Measurements from ENCODE around the gene ZNF438. TPM values are rescaled to one million over a fixed set of nuclear protein-coding genes. Genes with fewer than 3 reads are reported as not detected.

Gene ZNF438
- total and polyA plus RNA-seq, 9 donors, result 10.5 to 14.5 (median 12.7) TPM

DNA sequence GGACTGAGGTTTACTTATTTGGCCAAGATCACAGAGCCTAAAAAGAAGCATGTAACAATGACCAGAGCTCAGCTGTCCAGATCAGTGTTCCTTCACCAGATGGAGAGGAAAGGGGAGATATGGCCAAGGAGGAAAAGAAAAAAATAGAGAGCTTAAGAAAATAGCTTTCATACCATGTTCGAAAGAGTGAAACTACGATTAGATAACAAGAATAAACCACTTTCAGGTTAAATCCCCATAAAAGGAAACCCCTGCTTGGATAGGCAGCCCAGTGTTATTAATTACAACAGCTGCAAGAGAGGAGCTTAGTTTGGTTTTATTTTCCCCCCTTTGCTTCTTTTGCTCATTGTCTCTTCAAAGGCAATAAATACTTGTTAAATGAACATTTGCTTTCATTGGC, 160.8 kb downstream of the ZNF438 start:
- Histone ChIP-seq H3K36me3 (ENCODE audit: control insufficient read depth, insufficient read depth, low read length) (peaks cover 5% of the 10 kb centered on the region), H3K27me3 (ENCODE audit: control insufficient read depth, insufficient read depth, low read length) (no peaks in the 10 kb centered on the region), H3K9me3 (replicated peaks; ENCODE audit: control insufficient read depth, low read depth, low read length) (no peaks in the 10 kb centered on the region), H3K4me1 (ENCODE audit: control insufficient read depth, insufficient read depth, low read length) (no peaks in the 10 kb centered on the region), H3K4me3 (ENCODE audit: low read length) (no peak overlapping the region), H3K27ac (ENCODE audit: low read length) (peak overlapping the region; percentile 23)
- no CpG with 5 or more reads among the region's 2 CpGs for WGBS (ENCODE audit: insufficient coverage)
- peak; percentile 46 for DNase-seq

DNA sequence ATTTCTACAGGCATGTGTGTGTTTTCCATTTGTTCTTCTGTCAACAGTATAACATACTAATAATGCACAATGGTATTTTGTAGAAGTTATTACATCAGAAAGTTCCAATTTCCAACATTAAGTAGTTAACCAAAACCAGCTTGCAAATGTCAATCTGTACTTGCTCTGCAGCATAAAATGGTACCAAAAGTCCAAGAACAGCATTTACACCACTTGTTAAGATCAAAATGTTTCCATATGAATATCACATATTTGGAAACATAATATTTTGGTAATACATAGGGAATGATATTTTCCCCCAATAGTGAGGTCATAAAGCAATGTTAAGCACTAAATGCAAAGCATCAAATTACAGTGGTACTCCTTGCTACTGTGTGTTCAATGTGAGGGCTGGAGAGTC, 162.1 kb downstream of the ZNF438 start:
- no peaks in the 10 kb centered on the region for H3K27me3 ChIP-seq (ENCODE audit: control insufficient read depth, insufficient read depth, low read length)
- no peak for DNase-seq
- H3K4me1 ChIP-seq (ENCODE audit: control insufficient read depth, insufficient read depth, low read length), result no peaks in the 10 kb centered on the region
- no peak overlapping the region for H3K27ac ChIP-seq (ENCODE audit: low read length)
- no peak overlapping the region for H3K4me3 ChIP-seq (ENCODE audit: low read length)
- H3K9me3 ChIP-seq (replicated peaks; ENCODE audit: control insufficient read depth, low read depth, low read length), result no peaks in the 10 kb centered on the region
- H3K36me3 ChIP-seq (ENCODE audit: control insufficient read depth, insufficient read depth, low read length), result no peaks in the 10 kb centered on the region

DNA sequence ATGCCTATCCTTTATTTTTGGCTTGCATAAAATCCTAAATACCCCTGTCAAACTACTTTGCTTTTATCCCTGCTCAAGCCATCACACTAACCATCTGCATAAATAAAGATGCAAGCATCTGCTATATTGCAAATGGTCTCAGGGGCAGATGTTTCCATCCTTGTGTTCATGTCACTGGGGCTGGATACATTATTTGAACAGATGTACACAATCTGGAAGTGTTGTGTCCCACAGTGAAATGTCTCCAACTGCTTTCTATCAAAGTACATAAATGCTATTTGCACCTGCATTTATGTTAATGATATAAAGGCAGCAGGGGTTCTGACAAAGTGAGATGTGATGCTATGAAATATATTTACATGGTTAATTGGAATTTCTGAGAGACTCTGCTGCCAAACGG, 163.1 kb downstream of the ZNF438 start:
- DNase-seq, result peak; percentile 91
- Histone ChIP-seq H3K36me3 (ENCODE audit: control insufficient read depth, insufficient read depth, low read length) (no peaks in the 10 kb centered on the region), H3K4me3 (ENCODE audit: low read length) (no peak overlapping the region), H3K27ac (ENCODE audit: low read length) (no peak overlapping the region), H3K4me1 (ENCODE audit: control insufficient read depth, insufficient read depth, low read length) (no peaks in the 10 kb centered on the region), H3K9me3 (replicated peaks; ENCODE audit: control insufficient read depth, low read depth, low read length) (no peaks in the 10 kb centered on the region), H3K27me3 (ENCODE audit: control insufficient read depth, insufficient read depth, low read length) (no peaks in the 10 kb centered on the region)
- WGBS (ENCODE audit: insufficient coverage), result 60% methylated on average over 1 of the region's 1 CpG

- Histone ChIP-seq H3K4me1 (ENCODE audit: control insufficient read depth, insufficient read depth, low read length) (peaks cover 2% of the 10 kb centered on the region), H3K4me3 (ENCODE audit: low read length) (no peak overlapping the region), H3K9me3 (replicated peaks; ENCODE audit: control insufficient read depth, low read depth, low read length) (no peaks in the 10 kb centered on the region), H3K27me3 (ENCODE audit: control insufficient read depth, insufficient read depth, low read length) (no peaks in the 10 kb centered on the region), H3K36me3 (ENCODE audit: control insufficient read depth, insufficient read depth, low read length) (no peaks in the 10 kb centered on the region), H3K27ac (ENCODE audit: low read length) (no peak overlapping the region)
- no peak for DNase-seq
- WGBS (ENCODE audit: insufficient coverage), result no CpG with 5 or more reads among the region's 2 CpGs
These were observed 164.8 kb downstream of the ZNF438 start for GRCh38 chr10:30866896-30867295.

GRCh38 chr10:30865141-30865926, 166.3 kb downstream of the ZNF438 start:
- 51% methylated on average over 4 of the region's 7 CpGs for WGBS (ENCODE audit: insufficient coverage)
- no peak overlapping the region for H3K27ac ChIP-seq (ENCODE audit: low read length)
- DNase-seq, result no peak

DNA sequence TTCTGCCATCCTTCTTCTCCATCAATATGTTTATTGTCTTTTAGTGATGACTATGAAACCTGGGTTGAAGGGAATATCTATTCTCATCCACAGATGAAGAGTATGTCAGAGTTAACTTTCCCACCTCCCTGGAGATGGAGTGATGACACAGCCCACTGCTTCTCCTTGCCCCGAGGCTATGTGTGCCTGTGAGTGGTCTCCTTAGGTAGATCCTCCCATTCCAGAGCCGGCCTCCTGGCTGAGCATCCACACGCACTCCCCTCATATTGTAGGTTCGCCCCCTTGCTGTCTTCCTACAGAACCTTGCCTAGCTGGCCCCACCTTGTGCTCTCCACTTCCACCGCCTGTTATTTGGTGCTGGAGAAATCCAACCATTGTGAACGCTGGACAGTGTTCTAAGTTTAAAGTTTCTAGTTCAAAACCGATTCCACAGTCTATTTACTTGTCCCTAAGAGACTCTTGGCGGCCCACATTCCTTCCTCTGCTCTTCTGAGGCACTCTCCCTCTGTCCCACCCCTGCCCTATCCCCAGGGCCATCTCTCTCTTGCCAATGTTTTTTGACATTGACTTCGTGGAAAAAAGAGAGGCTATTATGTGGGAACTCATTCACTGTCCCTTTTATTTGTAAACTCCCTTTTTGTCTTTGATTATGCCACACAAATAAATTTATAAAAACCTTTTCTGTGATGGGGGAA, 168.0 kb downstream of the ZNF438 start:
- DNase-seq, result no peak
- no peak overlapping the region for H3K27ac ChIP-seq (ENCODE audit: low read length)
- peaks cover 7% of the 10 kb centered on the region for H3K4me1 ChIP-seq (ENCODE audit: control insufficient read depth, insufficient read depth, low read length)
- no peaks in the 10 kb centered on the region for H3K36me3 ChIP-seq (ENCODE audit: control insufficient read depth, insufficient read depth, low read length)
- H3K4me3 ChIP-seq (ENCODE audit: low read length), result no peak overlapping the region
- H3K27me3 ChIP-seq (ENCODE audit: control insufficient read depth, insufficient read depth, low read length), result no peaks in the 10 kb centered on the region
- no peaks in the 10 kb centered on the region for H3K9me3 ChIP-seq (replicated peaks; ENCODE audit: control insufficient read depth, low read depth, low read length)
- WGBS (ENCODE audit: insufficient coverage), result 70% methylated on average over 3 of the region's 9 CpGs

More at GRCh38 chr10:30865141-30865926, 166.3 kb downstream of the ZNF438 start:
- no peaks in the 10 kb centered on the region for H3K9me3 ChIP-seq (replicated peaks; ENCODE audit: control insufficient read depth, low read depth, low read length)
- H3K36me3 ChIP-seq (ENCODE audit: control insufficient read depth, insufficient read depth, low read length), result no peaks in the 10 kb centered on the region
- H3K27me3 ChIP-seq (ENCODE audit: control insufficient read depth, insufficient read depth, low read length), result no peaks in the 10 kb centered on the region
- H3K4me1 ChIP-seq (ENCODE audit: control insufficient read depth, insufficient read depth, low read length), result peaks cover 2% of the 10 kb centered on the region
- H3K4me3 ChIP-seq (ENCODE audit: low read length), result no peak overlapping the region

DNA sequence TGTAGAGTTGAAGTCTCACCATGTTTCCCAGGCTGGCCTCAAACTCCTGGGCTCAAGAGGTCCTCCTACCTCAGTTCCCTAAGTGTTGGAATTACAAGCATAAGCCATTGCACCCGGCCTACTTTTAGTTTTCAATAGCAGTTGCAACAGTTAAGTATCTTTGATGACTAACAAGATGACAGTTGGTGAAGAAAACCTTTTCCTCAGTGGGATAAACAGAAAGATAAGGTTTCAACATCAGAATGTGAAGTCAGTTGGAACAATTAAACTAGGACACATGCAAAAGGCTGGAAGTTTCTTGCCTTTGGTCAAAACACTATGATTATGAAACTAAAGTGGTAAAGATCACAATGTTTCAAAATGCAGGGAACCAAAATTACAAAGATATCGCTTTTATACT, 169.2 kb downstream of the ZNF438 start:
- WGBS (ENCODE audit: insufficient coverage), result no CpG with 5 or more reads among the region's 2 CpGs
- no peak for DNase-seq
- H3K27ac ChIP-seq (ENCODE audit: low read length), result no peak overlapping the region

DNA sequence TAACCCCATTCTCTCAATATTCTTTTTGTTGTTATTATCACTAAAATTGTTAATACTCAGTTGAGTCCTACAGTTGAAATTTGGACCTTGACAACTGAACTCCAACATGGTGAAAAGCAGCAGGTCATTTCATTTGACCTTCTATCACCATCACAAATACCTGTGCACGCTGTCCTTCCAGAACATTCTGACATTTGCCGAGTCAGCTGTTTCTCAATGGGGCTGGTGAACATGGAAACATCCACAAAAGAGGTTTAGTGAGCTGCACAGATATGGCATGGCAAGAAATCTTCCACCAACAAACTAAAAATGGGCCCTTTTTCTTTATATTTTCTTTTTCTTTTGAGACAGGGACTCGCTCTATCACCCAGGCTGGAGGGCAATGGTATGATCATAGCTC, 169.7 kb downstream of the ZNF438 start:
- 100% methylated on average over 3 of the region's 3 CpGs for WGBS (ENCODE audit: insufficient coverage)
- no peaks in the 10 kb centered on the region for H3K9me3 ChIP-seq (replicated peaks; ENCODE audit: control insufficient read depth, low read depth, low read length)
- DNase-seq, result no peak
- H3K4me1 ChIP-seq (ENCODE audit: control insufficient read depth, insufficient read depth, low read length), result peaks cover 15% of the 10 kb centered on the region
- H3K36me3 ChIP-seq (ENCODE audit: control insufficient read depth, insufficient read depth, low read length), result no peaks in the 10 kb centered on the region
- no peak overlapping the region for H3K27ac ChIP-seq (ENCODE audit: low read length)
- no peak overlapping the region for H3K4me3 ChIP-seq (ENCODE audit: low read length)
- H3K27me3 ChIP-seq (ENCODE audit: control insufficient read depth, insufficient read depth, low read length), result no peaks in the 10 kb centered on the region

More for the DNA sequence above, 169.2 kb downstream of the ZNF438 start:
- Histone ChIP-seq H3K4me1 (ENCODE audit: control insufficient read depth, insufficient read depth, low read length) (peaks cover 15% of the 10 kb centered on the region), H3K9me3 (replicated peaks; ENCODE audit: control insufficient read depth, low read depth, low read length) (no peaks in the 10 kb centered on the region), H3K36me3 (ENCODE audit: control insufficient read depth, insufficient read depth, low read length) (no peaks in the 10 kb centered on the region), H3K27me3 (ENCODE audit: control insufficient read depth, insufficient read depth, low read length) (no peaks in the 10 kb centered on the region), H3K4me3 (ENCODE audit: low read length) (no peak overlapping the region)

DNA sequence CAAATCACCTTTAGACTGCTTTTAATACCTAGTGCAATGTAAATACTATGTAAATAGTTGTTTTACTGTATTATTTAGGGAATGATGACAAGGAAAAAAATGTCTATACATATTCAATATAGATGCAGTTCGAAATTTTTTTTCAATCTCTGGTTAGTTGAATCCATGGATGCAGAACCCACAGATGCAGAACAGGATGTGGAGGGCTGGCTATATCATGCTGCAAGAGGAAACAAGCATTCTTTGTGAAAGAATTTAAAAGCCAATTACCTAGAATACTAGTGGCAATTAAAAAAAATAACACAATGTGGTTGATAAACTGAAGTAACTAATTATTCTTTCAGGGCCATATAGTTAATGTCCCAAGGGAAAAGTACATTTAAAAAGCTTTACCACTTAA, 170.4 kb downstream of the ZNF438 start:
- WGBS (ENCODE audit: insufficient coverage), result no CpG with 5 or more reads among the region's 1 CpG
- Histone ChIP-seq H3K27ac (ENCODE audit: low read length) (no peak overlapping the region), H3K4me3 (ENCODE audit: low read length) (no peak overlapping the region), H3K36me3 (ENCODE audit: control insufficient read depth, insufficient read depth, low read length) (no peaks in the 10 kb centered on the region), H3K4me1 (ENCODE audit: control insufficient read depth, insufficient read depth, low read length) (peaks cover 15% of the 10 kb centered on the region), H3K9me3 (replicated peaks; ENCODE audit: control insufficient read depth, low read depth, low read length) (no peaks in the 10 kb centered on the region), H3K27me3 (ENCODE audit: control insufficient read depth, insufficient read depth, low read length) (no peaks in the 10 kb centered on the region)
- DNase-seq, result no peak

GRCh38 chr10:30858499-30858898, 173.2 kb downstream of the ZNF438 start:
- Histone ChIP-seq H3K27ac (ENCODE audit: low read length) (peak overlapping the region; percentile 56), H3K9me3 (replicated peaks; ENCODE audit: control insufficient read depth, low read depth, low read length) (no peaks in the 10 kb centered on the region), H3K4me3 (ENCODE audit: low read length) (no peak overlapping the region), H3K4me1 (ENCODE audit: control insufficient read depth, insufficient read depth, low read length) (peaks cover 15% of the 10 kb centered on the region), H3K36me3 (ENCODE audit: control insufficient read depth, insufficient read depth, low read length) (no peaks in the 10 kb centered on the region), H3K27me3 (ENCODE audit: control insufficient read depth, insufficient read depth, low read length) (no peaks in the 10 kb centered on the region)
- DNase-seq, result peak; percentile 78
- WGBS (ENCODE audit: insufficient coverage), result 20% methylated on average over 2 of the region's 2 CpGs

All from muscle of leg (tissue), 11 donors.